Measurements from ENCODE around the gene ZSWIM7.

Gene ZSWIM7

GRCh38 chr17:15999141-15999973, at the start of gene ZSWIM7, which contains the start of gene TTC19:
ZSWIM7 (minus strand) TSS chr17:15999704; CDS start chr17:15999594, 110 bp downstream.
TTC19 (plus strand) TSS chr17:15999824; CDS start chr17:15999849, 25 bp downstream.
- peak; percentile 60 for DNase-seq (ENCODE audit: low read depth)

GRCh38 chr17:16048811-16049449, 49.4 kb upstream of the ZSWIM7 start:
- no peak for DNase-seq (ENCODE audit: low read depth)

- DNase-seq (ENCODE audit: low read depth) = peak; percentile 28
These were observed 47.5 kb upstream of the ZSWIM7 start for GRCh38 chr17:16046966-16047365.

GRCh38 chr17:16044487-16044886, 45.0 kb upstream of the ZSWIM7 start:
- DNase-seq (ENCODE audit: low read depth) = no peak

- peak; percentile 62 for DNase-seq (ENCODE audit: low read depth)
These were observed 41.3 kb upstream of the ZSWIM7 start for GRCh38 chr17:16040710-16041251.

GRCh38 chr17:16037636-16038035, 38.1 kb upstream of the ZSWIM7 start:
- DNase-seq (ENCODE audit: low read depth) = peak; percentile 17

GRCh38 chr17:16036261-16036660, 36.8 kb upstream of the ZSWIM7 start:
- no peak for DNase-seq (ENCODE audit: low read depth)

GRCh38 chr17:16033729-16034349, 34.3 kb upstream of the ZSWIM7 start:
- no peak for DNase-seq (ENCODE audit: low read depth)

GRCh38 chr17:16027708-16028584, 28.4 kb upstream of the ZSWIM7 start:
- peak; percentile 89 for DNase-seq (ENCODE audit: low read depth)

GRCh38 chr17:16026895-16027294, 27.4 kb upstream of the ZSWIM7 start:
- no peak for DNase-seq (ENCODE audit: low read depth)

GRCh38 chr17:16025202-16025601, 25.7 kb upstream of the ZSWIM7 start:
- DNase-seq (ENCODE audit: low read depth) = no peak

GRCh38 chr17:16023881-16024280, 24.4 kb upstream of the ZSWIM7 start:
- no peak for DNase-seq (ENCODE audit: low read depth)

- DNase-seq (ENCODE audit: low read depth) = no peak
These were observed 19.8 kb upstream of the ZSWIM7 start for GRCh38 chr17:16019347-16019746.

GRCh38 chr17:16013943-16014407, 14.5 kb upstream of the ZSWIM7 start:
- DNase-seq (ENCODE audit: low read depth) = peak; percentile 60

GRCh38 chr17:16007439-16007838, 7.9 kb upstream of the ZSWIM7 start:
- DNase-seq (ENCODE audit: low read depth) = no peak

- DNase-seq (ENCODE audit: low read depth) = no peak
These were observed 6.1 kb upstream of the ZSWIM7 start for GRCh38 chr17:16005636-16006035.

GRCh38 chr17:16003841-16004240, 4.3 kb upstream of the ZSWIM7 start:
- no peak for DNase-seq (ENCODE audit: low read depth)

- DNase-seq (ENCODE audit: low read depth) = no peak
These were observed 3.3 kb upstream of the ZSWIM7 start for GRCh38 chr17:16002708-16003260.

- no peak for DNase-seq (ENCODE audit: low read depth)
These were observed 1.9 kb upstream of the ZSWIM7 start for GRCh38 chr17:16001226-16001897.

- no peak for DNase-seq (ENCODE audit: low read depth)
These were observed 697 bp upstream of the ZSWIM7 start for GRCh38 chr17:15999974-16000827.

Measured in non-pigmented ciliary epithelial cell (primary cell).